ENCODE results near the gene OR2T1.

GRCh38 chr1:248402748-248403147 lies at the start of gene OR2T1:
- TF ChIP-seq CTCF (IDR thresholded peaks at IDR 0.05), result no peak
- TF ChIP-seq POLR2A (IDR thresholded peaks at IDR 0.05), result no peak

Measured in ovary (tissue), 3 donors.